Suppressor macrophage (primary cell): ENCODE results near the gene MAEA.
"Not testable (repeated sequence)": the region's sequence is repeated elsewhere in the genome, so short reads cannot be mapped to it uniquely, and the experiment has no call there.

Experiments
- DNase-seq, 4 experiments: peaks; one replicate each; pipeline ENCODE4 v3.0.0-alpha.2; 2020 to 2022

Gene MAEA

GRCh38 chr4:1367230-1367935 lies 77.7 kb downstream of the MAEA start:
- DNase-seq, result no peak

- no peak for DNase-seq
Measured at GRCh38 chr4:1367936-1368289, 78.2 kb downstream of the MAEA start.

GRCh38 chr4:1368421-1369090 lies 78.9 kb downstream of the MAEA start:
- no peak for DNase-seq

GRCh38 chr4:1369091-1369450 lies 79.4 kb downstream of the MAEA start:
- no peak for DNase-seq

GRCh38 chr4:1369479-1370079 lies 79.9 kb downstream of the MAEA start:
- no peak for DNase-seq

GRCh38 chr4:1370321-1371124 lies 80.8 kb downstream of the MAEA start:
- no peak for DNase-seq

- no peak for DNase-seq
Measured at GRCh38 chr4:1371176-1372165, 81.8 kb downstream of the MAEA start.

- DNase-seq, result not testable (repeated sequence)
Measured at GRCh38 chr4:1372576-1372975, 82.9 kb downstream of the MAEA start.

- no peak for DNase-seq
Measured at GRCh38 chr4:1373892-1374705, 84.4 kb downstream of the MAEA start.

GRCh38 chr4:1374706-1375045 lies 85.0 kb downstream of the MAEA start:
- DNase-seq, result no peak

GRCh38 chr4:1375051-1375721 lies 85.5 kb downstream of the MAEA start:
- DNase-seq, result no peak

- no peak for DNase-seq
Measured at GRCh38 chr4:1375761-1376322, 86.2 kb downstream of the MAEA start.

- no peak for DNase-seq
Measured at GRCh38 chr4:1376391-1376840, 86.7 kb downstream of the MAEA start.

- DNase-seq, result no peak
Measured at GRCh38 chr4:1376841-1377605, 87.3 kb downstream of the MAEA start.

GRCh38 chr4:1377606-1378261 lies 88.0 kb downstream of the MAEA start:
- DNase-seq, result no peak

- no peak for DNase-seq
Measured at GRCh38 chr4:1378559-1379231, 89.0 kb downstream of the MAEA start.

- no peak for DNase-seq
Measured at GRCh38 chr4:1379351-1379781, 89.7 kb downstream of the MAEA start.

- no peak for DNase-seq
Measured at GRCh38 chr4:1379801-1380331, 90.2 kb downstream of the MAEA start.
